HG03159 (cell line): ENCODE data around the gene CEP57.
"Not testable (repeated sequence)": the region's sequence is repeated elsewhere in the genome, so short reads cannot be mapped to it uniquely, and the experiment has no call there.

Source experiments
- ATAC-seq: cut with Tn5 transposase; IDR thresholded peaks from one replicate; pipeline ENCODE4 v1.9.1; 2021; ENCODE audit warnings: mild to moderate bottlenecking, moderate library complexity; ENCODE audit not compliant: unreplicated experiment

Gene CEP57

DNA sequence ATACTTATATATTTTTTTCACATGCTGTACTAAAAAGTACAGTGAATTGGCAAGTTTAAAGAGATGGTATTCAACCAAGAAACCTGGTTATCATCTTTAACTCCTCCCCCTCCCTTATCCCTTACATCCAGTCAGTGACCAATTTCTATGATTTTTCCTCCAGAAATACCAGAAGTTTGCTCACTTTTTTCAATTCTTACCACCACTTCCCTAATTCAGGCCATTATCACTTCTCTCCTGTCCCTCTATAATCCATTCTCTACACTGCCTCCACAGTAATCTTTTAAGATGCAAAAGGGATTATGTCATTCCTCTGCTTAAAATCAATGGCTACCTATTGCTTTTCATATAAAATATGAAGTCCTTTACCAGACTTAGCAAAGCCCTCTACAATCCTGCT is 62.8 kb downstream of the CEP57 start:
- no peak for ATAC-seq

DNA sequence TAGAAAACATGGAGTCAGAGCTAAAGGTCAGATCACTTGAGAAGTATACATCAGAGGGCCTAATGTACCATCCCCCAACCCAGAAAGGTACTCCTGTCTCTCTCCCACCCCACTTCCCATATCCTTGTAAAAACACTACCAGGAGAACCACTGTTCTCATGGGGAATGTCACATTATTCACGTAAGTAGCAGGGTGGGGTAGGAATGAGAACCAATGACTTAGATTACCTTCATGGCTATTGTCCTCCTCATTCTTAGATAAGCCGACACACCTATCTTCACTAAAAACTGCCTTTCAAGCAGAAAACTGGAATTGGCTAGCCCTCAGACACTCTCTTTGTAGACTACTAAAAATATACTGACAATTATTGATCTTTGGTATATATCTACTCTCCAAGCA is 63.6 kb downstream of the CEP57 start:
- ATAC-seq = no peak

DNA sequence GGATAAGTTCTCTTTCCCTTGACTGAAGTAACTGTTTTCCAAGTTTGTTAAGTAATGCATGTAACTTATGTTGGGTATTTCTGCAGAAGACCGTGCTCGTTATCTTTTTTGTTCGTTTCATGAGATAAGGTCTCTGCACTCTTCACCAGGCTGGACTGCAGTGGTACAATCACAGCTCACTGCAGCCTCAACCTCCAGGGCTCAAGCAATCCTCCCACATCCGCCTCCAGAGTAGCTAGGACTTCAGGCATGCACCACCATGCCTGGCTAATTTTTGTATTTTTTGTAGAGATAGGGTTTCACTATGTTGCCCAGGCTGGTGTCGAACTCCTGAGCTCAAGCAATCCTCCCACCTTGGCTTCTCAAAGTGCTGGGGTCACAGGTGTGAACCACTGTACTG is 64.1 kb downstream of the CEP57 start:
- not testable (repeated sequence) for ATAC-seq

- ATAC-seq = not testable (repeated sequence)
Observed at GRCh38 chr11:95860024-95860423, 69.7 kb downstream of the CEP57 start.

- ATAC-seq = no peak
Observed at GRCh38 chr11:95863486-95864140, 73.3 kb downstream of the CEP57 start.

GRCh38 chr11:95867105-95867504 is 76.8 kb downstream of the CEP57 start:
- ATAC-seq = no peak

GRCh38 chr11:95870877-95871276 is 80.6 kb downstream of the CEP57 start:
- not testable (repeated sequence) for ATAC-seq

GRCh38 chr11:95877291-95877690 is 87.0 kb downstream of the CEP57 start:
- ATAC-seq = no peak
